NCI-H1105 (cell line): Measurements from ENCODE around the gene IL17C.

ENCODE experiments used
- DNase-seq: peaks from one replicate; lab custom pipeline; 2025; lab: John Stamatoyannopoulos, UW

IL17C gene

DNA sequence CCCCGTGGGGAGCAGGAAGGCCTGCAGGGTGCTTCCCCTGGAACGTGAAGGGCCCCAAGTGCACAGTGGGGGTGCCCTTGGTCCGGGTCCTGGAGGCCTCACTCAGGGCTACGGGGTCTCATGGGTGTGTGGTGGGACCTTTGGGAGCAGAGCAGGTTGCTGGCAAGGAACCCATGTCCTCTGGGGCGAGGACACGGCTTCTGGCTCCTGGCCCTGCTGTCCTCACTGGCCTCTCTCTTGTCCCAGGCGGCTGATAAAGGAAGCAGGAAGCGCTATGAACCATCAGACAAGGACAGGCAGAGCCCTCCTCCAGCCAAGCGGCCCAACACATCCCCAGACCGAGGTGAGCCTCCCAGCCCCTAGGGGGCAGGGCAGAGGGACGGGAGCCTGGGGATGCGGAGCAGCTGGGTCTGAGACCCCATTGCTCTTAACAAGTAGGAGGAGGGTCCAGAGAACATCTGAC lies 9.8 kb upstream of the IL17C start:
- no peak for DNase-seq

DNA sequence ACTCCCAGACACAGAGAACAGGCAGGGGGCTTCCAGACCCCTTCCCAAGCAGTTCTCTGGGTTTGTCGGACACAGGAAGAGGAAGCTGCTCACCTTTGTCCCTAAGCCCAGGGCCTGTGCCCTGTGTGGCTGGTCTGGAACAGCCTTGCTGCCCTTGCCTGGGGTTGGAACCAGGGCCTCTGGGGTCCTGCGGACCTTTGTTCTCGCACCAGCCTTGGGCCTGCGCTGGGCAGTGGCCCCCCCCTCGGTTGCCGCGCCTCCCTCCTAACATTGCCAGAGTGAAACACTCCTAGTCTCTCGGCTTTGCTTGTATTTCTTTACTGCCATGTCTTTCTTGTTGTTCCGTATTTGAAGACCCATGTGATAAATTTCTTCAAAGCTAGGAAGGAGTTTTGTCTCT lies 8.5 kb upstream of the IL17C start:
- no peak for DNase-seq

- DNase-seq = no peak
Observed at GRCh38 chr16:88630433-88630832, 7.9 kb upstream of the IL17C start.

DNA sequence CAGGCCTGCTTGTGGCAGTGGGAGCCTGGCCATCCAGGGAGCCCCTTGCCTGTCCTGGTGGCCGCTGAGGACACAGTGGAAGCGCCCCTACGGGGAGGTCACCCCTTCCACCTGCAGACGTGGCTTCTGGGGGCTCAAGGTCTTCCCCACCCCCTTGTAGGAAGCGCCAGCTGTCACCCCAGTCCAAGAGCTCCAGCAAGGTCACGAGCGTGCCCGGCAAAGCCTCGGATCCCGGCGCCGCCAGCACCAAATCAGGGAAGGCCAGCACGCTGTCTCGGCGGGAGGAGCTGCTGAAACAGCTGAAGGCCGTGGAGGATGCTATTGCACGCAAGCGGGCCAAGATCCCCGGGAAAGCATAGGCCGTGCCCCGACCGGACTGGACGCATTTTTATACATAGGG lies 7.4 kb upstream of the IL17C start:
- DNase-seq = no peak

GRCh38 chr16:88631384-88631783 lies 7.0 kb upstream of the IL17C start:
- DNase-seq = no peak

- DNase-seq = no peak
Observed at GRCh38 chr16:88631920-88632586, 6.3 kb upstream of the IL17C start.

DNA sequence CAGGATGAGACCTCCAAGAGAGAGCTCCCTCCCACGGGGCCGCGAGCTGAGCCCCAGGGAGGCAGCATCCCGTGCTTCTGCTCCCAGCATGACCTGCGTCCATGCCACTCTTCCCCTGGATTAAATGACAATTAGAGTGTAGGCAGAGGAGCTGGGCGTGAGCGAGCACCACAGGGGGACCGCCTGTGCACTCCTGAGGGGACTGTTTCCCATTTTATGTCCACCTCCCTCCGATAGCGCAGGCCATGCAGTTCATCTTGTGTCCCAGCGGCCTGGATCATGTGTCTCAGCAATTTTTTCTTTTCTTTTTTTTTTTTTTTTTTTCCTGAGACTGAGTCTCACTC lies 5.8 kb upstream of the IL17C start:
- no peak for DNase-seq

DNA sequence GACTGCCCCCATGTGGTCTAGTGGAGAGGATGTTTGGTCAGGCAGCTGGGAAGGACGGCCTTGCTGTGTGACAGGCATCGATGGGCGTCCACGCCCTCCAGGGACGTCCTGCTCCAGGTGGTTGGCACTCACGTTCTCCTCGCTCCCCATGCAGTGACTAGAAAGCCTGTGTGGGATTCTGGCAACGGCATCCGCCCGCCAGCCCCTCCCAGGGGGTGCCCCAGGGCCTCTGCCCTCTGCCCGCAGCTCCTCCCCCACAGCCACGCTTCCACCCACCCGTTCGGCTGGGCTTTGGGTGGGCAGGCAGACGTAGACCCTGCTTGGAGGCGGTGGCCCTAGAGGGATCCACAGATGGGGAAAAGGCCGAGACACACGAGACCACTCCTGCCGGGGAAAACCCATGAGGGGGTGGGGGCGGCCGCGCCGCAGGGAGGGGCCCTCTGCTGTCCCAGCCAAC lies 4.7 kb upstream of the IL17C start:
- DNase-seq = no peak

DNA sequence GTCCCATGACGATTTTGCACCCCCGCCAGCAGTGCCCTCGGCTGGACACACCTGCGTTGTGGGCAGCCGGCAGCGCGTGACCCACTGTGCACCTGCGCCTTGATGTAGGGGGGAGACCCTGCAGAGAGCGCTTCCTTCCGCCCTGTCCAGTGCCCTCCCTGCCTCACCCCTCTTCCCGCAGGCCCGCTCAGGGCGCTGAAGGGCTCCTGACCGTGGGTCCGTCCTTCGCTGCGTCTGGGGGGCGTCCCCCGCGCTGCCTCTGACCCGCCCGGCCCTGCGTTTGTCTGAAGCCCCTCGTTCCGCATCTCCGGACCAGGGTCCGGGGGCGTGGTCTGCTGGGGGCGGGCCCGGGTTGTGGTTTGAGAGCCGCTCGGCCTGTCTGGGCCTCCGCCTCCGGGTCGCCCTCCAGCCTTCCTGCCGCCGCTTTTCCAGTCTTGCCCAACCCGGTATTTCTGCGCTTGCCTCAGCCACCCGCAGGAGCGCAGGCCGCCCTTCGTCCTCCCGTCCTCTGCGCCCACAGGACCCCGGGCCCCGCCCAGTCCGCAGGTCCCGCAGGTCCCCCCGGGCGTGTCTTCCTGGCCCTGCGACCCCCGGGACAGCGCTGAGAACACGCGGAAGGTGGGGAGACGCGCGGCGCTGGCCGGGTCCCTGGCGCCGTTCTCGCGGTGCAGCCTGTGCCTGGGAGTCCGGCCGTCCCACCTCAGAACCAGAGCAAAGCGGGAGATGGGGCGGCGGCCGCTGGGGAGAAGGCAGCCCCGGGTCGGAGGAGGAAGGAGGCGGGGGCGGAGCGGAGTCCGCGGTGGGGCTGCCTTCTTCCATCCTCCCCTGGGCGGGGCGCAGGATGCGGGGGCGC lies 4.0 kb upstream of the IL17C start:
- no peak for DNase-seq

- no peak for DNase-seq
Observed at GRCh38 chr16:88634994-88635670, 3.2 kb upstream of the IL17C start.

GRCh38 chr16:88635671-88636319 lies 2.6 kb upstream of the IL17C start:
- no peak for DNase-seq

GRCh38 chr16:88636488-88637265 lies 1.7 kb upstream of the IL17C start:
- DNase-seq = no peak

DNA sequence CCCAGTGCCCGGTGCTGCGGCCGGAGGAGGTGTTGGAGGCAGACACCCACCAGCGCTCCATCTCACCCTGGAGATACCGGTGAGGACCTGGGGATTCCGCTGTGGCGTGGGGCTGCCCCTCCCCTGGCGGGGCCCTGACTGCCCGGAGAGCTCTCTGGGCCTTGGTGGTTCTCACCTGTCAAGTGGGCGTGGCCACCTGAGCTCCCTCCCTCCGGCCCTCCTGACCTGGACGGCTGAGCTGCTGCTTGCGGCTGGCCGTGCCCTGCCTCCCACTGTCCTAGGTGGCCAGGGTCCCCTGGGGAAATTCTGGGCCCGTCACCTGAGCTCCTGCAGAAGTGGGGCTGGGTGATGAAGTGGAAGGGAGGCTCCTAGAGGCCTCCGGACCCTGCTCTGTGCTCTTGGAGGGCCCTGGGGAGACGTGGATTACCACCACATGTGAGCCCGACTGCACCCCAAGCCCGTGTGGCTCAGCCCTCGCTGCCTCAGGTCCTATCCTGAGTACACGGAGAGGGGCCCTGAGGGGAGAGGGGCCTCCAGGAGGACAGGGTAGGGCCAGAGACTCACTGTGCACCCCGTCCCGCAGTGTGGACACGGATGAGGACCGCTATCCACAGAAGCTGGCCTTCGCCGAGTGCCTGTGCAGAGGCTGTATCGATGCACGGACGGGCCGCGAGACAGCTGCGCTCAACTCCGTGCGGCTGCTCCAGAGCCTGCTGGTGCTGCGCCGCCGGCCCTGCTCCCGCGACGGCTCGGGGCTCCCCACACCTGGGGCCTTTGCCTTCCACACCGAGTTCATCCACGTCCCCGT lies 1.1 kb downstream of the IL17C start:
- no peak for DNase-seq

DNA sequence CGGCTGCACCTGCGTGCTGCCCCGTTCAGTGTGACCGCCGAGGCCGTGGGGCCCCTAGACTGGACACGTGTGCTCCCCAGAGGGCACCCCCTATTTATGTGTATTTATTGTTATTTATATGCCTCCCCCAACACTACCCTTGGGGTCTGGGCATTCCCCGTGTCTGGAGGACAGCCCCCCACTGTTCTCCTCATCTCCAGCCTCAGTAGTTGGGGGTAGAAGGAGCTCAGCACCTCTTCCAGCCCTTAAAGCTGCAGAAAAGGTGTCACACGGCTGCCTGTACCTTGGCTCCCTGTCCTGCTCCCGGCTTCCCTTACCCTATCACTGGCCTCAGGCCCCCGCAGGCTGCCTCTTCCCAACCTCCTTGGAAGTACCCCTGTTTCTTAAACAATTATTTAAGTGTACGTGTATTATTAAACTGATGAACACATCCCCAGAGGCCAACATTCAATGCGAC lies 1.7 kb downstream of the IL17C start:
- no peak for DNase-seq

DNA sequence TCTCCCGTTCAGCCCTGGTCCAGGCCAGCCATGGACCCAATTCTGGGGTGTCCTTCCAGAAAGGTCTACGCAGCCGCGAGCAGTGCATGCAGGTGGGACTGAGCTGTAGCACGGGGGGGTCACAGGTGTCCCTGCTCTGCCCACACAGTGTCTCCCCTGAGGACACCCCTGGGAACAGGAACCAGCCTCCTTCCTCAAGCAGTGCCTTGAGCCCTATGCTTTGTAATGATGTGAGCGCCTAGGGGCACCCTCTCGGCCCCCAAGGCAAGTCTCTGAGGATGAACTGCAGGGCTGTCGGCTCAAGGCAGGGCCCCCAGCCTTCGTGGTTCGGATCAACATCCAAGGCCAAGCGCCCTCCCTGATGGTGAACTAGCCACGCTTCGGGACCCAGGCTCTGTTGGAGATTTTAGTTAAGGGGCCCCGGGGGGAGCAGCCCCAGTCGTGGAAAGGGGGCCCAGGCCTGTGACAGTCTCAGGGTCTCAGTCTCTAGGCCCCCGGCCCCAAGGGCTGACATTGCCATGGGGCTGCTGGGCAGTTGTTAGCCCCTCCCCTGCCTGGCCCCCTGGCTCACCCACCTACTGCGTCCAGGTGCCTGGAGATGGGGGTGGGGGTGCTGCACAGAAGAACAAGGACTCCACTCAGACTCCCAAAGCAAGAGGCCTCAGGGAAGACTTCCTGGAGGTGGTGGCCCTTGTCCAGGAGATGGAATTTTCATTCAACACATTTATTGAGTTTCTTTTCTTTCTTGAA lies 2.3 kb downstream of the IL17C start:
- no peak for DNase-seq

DNA sequence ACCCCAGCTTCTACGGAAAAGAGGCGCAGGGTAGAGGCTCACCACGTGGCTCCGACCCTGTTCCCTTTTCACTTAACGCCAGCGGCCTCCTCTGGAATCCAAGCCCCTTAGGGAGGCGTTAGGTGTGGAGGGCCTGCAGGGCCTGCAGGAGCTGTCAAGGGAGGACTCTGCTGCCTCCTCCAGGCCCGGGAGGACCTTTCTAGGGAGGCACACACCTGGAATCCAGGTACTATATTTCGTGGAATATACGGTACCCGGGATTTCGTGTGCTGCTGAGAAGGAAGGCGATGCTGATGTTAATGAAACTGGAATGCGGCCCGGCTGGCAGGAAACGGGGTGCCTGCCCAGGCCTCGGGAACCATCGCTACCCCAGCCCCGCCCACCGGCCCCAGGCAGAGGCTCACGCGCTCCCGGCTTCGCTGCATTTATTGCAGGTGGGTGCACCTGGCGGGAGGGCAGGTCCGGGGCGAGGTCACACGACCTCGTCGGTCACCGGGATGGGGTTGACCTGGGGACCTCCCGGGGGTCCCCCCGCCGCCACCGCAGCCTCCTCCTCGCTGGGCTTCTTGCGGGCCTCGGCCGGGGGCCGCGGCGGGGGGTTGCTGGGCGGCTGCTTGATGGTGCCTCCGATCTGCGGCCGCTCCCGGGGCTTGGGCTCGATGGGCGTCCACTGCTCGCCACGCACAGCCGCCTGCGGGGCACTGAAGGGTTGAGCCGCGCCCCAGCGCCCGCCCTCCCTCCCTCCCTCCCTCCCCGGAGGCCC lies 4.7 kb downstream of the IL17C start:
- DNase-seq = no peak

DNA sequence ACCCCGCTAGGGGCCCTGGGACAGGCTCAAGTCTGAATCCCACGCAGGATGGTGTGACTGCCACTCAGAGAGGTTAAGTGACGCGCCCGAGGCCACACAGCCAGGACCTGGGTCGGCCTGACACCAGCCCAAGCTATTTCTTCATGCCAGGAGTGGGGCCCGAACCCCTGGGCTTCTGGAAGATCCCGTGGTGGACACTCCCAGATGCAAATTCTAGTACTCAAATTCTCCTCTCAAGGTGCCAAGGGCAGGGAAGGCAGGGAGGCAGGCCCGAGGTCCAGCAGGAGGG lies 5.2 kb downstream of the IL17C start:
- no peak for DNase-seq

DNA sequence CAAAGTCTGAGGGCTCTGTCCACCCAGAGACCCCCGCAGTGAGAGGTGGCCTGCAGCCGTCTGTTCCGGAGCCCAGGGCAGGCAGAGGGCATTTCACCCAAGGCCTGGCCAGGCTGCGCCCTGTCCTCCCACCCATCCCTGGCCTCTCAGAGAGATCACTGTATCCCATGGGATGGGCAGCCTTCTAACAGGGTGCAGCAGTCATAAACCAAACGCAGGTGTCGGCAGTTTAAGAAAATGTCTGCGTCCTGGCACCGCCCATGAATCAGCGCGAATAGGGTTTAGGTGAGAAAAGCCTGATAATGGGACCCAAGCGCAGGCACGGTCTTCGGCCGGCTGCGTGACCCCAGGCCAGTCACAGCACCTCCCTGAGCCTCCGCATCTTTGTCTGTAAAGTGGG lies 7.1 kb downstream of the IL17C start:
- DNase-seq = no peak

GRCh38 chr16:88645941-88646340 lies 7.6 kb downstream of the IL17C start:
- DNase-seq = no peak
